ENCODE data around the gene TMEM203. TPM values are rescaled to one million over a fixed set of nuclear protein-coding genes. Genes with fewer than 3 reads are reported as not detected.
A peak's percentile ranks its signal among the peaks of the same experiment; 100 is the strongest.

TMEM203 gene
- total and polyA plus RNA-seq, 2 of the 13 experiments (the other 11 are each of a cell fraction or from before 2014, with no cell fraction given), result 23.4 to 36.7 TPM

DNA sequence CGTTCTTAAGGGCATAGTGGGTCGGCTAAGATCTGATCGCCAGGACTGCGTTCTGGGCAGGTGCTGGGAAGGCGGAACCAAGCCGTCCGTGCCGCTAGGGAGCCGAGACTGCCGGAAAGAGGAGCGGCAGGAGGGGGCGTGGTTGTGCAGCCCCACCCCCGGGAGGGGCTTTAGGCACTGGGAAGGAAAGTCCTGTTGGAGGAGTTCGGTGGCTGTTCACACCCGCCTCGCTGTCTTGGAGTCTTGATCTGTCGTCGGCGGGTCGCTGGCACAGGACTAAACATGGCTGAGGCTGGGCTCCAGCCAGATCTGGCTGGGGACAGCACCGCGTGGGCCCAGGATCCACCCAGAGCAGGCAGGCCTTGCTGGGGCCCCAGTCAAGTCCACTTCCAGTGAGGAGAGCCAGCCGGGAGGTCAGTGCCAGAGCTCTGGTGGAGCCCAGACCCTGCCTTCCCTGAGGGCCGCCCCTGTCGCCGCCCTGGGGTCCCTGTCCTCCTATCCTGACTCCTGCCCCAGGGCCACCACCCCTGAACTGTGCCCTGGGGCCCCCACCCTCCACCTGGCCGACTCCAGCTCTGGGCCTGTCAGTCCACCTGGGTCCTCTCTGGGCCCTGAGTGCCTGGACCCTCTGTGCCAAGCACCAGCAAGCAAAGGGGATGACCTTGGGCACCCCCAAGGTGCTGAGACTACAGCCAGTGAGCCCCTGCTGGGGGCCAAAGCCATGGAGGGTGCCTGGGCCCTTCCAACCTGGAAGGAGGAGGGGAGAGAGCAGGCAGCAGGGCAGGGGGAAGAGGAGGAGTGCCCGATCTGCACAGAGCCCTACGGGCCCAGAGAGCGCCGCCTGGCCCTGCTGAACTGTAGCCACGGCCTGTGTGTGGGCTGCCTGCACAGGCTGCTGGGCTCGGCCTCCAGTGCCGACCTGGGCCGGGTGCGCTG, 12.1 kb upstream of the TMEM203 start (continued):
- TF ChIP-seq, protein P1, sequence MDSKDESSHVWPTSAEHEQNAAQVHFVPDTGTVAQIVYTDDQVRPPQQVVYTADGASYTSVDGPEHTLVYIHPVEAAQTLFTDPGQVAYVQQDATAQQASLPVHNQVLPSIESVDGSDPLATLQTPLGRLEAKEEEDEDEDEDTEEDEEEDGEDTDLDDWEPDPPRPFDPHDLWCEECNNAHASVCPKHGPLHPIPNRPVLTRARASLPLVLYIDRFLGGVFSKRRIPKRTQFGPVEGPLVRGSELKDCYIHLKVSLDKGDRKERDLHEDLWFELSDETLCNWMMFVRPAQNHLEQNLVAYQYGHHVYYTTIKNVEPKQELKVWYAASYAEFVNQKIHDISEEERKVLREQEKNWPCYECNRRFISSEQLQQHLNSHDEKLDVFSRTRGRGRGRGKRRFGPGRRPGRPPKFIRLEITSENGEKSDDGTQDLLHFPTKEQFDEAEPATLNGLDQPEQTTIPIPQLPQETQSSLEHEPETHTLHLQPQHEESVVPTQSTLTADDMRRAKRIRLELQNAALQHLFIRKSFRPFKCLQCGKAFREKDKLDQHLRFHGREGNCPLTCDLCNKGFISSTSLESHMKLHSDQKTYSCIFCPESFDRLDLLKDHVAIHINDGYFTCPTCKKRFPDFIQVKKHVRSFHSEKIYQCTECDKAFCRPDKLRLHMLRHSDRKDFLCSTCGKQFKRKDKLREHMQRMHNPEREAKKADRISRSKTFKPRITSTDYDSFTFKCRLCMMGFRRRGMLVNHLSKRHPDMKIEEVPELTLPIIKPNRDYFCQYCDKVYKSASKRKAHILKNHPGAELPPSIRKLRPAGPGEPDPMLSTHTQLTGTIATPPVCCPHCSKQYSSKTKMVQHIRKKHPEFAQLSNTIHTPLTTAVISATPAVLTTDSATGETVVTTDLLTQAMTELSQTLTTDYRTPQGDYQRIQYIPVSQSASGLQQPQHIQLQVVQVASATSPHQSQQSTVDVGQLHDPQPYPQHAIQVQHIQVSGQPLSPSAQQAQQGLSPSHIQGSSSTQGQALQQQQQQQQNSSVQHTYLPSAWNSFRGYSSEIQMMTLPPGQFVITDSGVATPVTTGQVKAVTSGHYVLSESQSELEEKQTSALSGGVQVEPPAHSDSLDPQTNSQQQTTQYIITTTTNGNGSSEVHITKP (CRISPR knock-in tag; IDR thresholded peaks at IDR 0.05; ENCODE audit: low read depth), result no peak
- TF ChIP-seq ZNF263 (CRISPR knock-in tag; IDR thresholded peaks at IDR 0.05), result peak; percentile 70; the same call in 1 of the 2 replicates
- TF ChIP-seq, protein P2, sequence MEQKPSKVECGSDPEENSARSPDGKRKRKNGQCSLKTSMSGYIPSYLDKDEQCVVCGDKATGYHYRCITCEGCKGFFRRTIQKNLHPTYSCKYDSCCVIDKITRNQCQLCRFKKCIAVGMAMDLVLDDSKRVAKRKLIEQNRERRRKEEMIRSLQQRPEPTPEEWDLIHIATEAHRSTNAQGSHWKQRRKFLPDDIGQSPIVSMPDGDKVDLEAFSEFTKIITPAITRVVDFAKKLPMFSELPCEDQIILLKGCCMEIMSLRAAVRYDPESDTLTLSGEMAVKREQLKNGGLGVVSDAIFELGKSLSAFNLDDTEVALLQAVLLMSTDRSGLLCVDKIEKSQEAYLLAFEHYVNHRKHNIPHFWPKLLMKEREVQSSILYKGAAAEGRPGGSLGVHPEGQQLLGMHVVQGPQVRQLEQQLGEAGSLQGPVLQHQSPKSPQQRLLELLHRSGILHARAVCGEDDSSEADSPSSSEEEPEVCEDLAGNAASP (CRISPR knock-in tag; IDR thresholded peaks at IDR 0.05; ENCODE audit: borderline replicate concordance), result 0 out of 2 replicates have a peak, but pooled peaks have one; percentile 2
- TF ChIP-seq FOXC1 (CRISPR knock-in tag; IDR thresholded peaks at IDR 0.05; ENCODE audit: borderline replicate concordance), result 0 out of 2 replicates have a peak, but pooled peaks have one; percentile 57
- no peak for TF ChIP-seq KMT2B (CRISPR knock-in tag; IDR thresholded peaks at IDR 0.05)
- TF ChIP-seq, protein P3, sequence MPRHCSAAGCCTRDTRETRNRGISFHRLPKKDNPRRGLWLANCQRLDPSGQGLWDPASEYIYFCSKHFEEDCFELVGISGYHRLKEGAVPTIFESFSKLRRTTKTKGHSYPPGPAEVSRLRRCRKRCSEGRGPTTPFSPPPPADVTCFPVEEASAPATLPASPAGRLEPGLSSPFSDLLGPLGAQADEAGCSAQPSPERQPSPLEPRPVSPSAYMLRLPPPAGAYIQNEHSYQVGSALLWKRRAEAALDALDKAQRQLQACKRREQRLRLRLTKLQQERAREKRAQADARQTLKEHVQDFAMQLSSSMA (CRISPR knock-in tag; IDR thresholded peaks at IDR 0.05), result no peak
- TF ChIP-seq BRCA1 (CRISPR knock-in tag; IDR thresholded peaks at IDR 0.05), result no peak
- no peak for TF ChIP-seq CHD2 (IDR thresholded peaks at IDR 0.05; ENCODE audit: low read depth, low read length)
- TF ChIP-seq ZNF674 (CRISPR knock-in tag; IDR thresholded peaks at IDR 0.05; ENCODE audit: low read depth), result no peak
- TF ChIP-seq PRMT3 (CRISPR knock-in tag; IDR thresholded peaks at IDR 0.05; ENCODE audit: borderline replicate concordance, low read depth), result no peak
- no peak for TF ChIP-seq CREB1 (IDR thresholded peaks at IDR 0.05)
- TF ChIP-seq CREB1 (CRISPR knock-in tag; IDR thresholded peaks at IDR 0.05), result no peak
- no peak for TF ChIP-seq ZNF207 (IDR thresholded peaks at IDR 0.05; ENCODE audit: borderline replicate concordance)
- TF ChIP-seq, protein P4, sequence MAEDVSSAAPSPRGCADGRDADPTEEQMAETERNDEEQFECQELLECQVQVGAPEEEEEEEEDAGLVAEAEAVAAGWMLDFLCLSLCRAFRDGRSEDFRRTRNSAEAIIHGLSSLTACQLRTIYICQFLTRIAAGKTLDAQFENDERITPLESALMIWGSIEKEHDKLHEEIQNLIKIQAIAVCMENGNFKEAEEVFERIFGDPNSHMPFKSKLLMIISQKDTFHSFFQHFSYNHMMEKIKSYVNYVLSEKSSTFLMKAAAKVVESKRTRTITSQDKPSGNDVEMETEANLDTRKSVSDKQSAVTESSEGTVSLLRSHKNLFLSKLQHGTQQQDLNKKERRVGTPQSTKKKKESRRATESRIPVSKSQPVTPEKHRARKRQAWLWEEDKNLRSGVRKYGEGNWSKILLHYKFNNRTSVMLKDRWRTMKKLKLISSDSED (CRISPR knock-in tag; IDR thresholded peaks at IDR 0.05), result no peak
- no peak for TF ChIP-seq PCBP2 (optimal IDR thresholded peaks at IDR 0.05; ENCODE audit: low read depth, low read length, poor library complexity, severe bottlenecking)
- TF ChIP-seq, protein P5, sequence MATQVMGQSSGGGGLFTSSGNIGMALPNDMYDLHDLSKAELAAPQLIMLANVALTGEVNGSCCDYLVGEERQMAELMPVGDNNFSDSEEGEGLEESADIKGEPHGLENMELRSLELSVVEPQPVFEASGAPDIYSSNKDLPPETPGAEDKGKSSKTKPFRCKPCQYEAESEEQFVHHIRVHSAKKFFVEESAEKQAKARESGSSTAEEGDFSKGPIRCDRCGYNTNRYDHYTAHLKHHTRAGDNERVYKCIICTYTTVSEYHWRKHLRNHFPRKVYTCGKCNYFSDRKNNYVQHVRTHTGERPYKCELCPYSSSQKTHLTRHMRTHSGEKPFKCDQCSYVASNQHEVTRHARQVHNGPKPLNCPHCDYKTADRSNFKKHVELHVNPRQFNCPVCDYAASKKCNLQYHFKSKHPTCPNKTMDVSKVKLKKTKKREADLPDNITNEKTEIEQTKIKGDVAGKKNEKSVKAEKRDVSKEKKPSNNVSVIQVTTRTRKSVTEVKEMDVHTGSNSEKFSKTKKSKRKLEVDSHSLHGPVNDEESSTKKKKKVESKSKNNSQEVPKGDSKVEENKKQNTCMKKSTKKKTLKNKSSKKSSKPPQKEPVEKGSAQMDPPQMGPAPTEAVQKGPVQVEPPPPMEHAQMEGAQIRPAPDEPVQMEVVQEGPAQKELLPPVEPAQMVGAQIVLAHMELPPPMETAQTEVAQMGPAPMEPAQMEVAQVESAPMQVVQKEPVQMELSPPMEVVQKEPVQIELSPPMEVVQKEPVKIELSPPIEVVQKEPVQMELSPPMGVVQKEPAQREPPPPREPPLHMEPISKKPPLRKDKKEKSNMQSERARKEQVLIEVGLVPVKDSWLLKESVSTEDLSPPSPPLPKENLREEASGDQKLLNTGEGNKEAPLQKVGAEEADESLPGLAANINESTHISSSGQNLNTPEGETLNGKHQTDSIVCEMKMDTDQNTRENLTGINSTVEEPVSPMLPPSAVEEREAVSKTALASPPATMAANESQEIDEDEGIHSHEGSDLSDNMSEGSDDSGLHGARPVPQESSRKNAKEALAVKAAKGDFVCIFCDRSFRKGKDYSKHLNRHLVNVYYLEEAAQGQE (IDR thresholded peaks at IDR 0.05; ENCODE audit: borderline replicate concordance in 1 of 2, low read depth in 1 of 2, low read length in 2 of 2), result no peak
- peak; percentile 1; the same call in 1 of the 2 replicates for TF ChIP-seq ZSCAN31 (CRISPR knock-in tag; IDR thresholded peaks at IDR 0.05; ENCODE audit: low read depth)
